Panc1 (cell line): ENCODE measurements around the gene CLK3. TPM values are rescaled to one million over a fixed set of nuclear protein-coding genes. Genes with fewer than 3 reads are reported as not detected.
A peak's percentile ranks its signal among the peaks of the same experiment; 100 is the strongest.

ENCODE experiments used
- ATAC-seq: fragments of 200-7000 bp; cut with Tn5 transposase; 2 replicates; pipeline ENCODE4 v1.9.1; 2020; ENCODE audit warnings: mild to moderate bottlenecking, moderate library complexity
- BruUV-seq: library from RNA; stranded (reverse); fragments of 400-500 nt; replicated peaks from 2 replicates; lab custom pipeline; 2021; lab: Mats Ljungman, UMichigan
- CTCF ChIA-PET: fragments of 300-600 bp; sonication (Branson Sonifier 250); formaldehyde crosslinking; loops from one replicate; lab custom pipeline; 2022; ENCODE audit warnings: antibody characterized with exemption; lab: Charles Lee
- POLR2A ChIA-PET: fragments of 300-600 bp; sonication (Branson Sonifier 250); formaldehyde crosslinking; loops from one replicate; lab custom pipeline; 2022; ENCODE audit warnings: antibody characterized with exemption; lab: Charles Lee
- DNase-seq: peaks from one replicate; pipeline ENCODE4 v3.0.0-alpha.2; 2010; ENCODE audit warnings: low read depth, low spot score
- H3K27ac ChIP-seq: 2 replicates; pipeline ENCODE4 v1.5.1; 2011; ENCODE audit warnings: mild to moderate bottlenecking, low read length, inconsistent platforms
- H3K27me3 ChIP-seq: fragments of 200-500 bp; sonication (Bioruptor generic); 2 replicates; pipeline ENCODE4 v1.6.0; 2014; ENCODE audit warnings: low read length, inconsistent platforms; ENCODE audit not compliant: control insufficient read depth, insufficient read depth
- H3K36me3 ChIP-seq: fragments of 200-500 bp; sonication (Bioruptor generic); 2 replicates; pipeline ENCODE4 v1.5.1; 2014; ENCODE audit warnings: inconsistent platforms, mild to moderate bottlenecking, low read length, moderate library complexity; ENCODE audit not compliant: control insufficient read depth, insufficient read depth
- H3K4me1 ChIP-seq: 2 replicates; pipeline ENCODE4 v1.5.1; 2011; ENCODE audit warnings: inconsistent platforms, mild to moderate bottlenecking, low read length, moderate library complexity; ENCODE audit not compliant: control insufficient read depth, insufficient read depth
- H3K4me3 ChIP-seq, 2 experiments: 2 replicates each; pipeline ENCODE4 v1.5.1; 2011 to 2012; ENCODE audit warnings: low read depth in 2 of 2, low read length in 2 of 2, mild to moderate bottlenecking in 2 of 2, inconsistent platforms in 1 of 2, moderate library complexity in 1 of 2
- H3K9me3 ChIP-seq: fragments of 200-500 bp; sonication (Bioruptor generic); 2 replicates; pipeline ENCODE4 v1.5.1; 2014; ENCODE audit warnings: low read depth, mild to moderate bottlenecking, inconsistent platforms, low read length, moderate library complexity; ENCODE audit not compliant: control insufficient read depth, insufficient read depth
- POLR2AphosphoS5 ChIP-seq: IDR thresholded peaks from 2 replicates; pipeline ENCODE4 v1.6.1; 2012; ENCODE audit warnings: mild to moderate bottlenecking, low read depth, low read length, moderate library complexity
- SIN3A ChIP-seq: IDR thresholded peaks from 2 replicates; pipeline ENCODE4 v1.6.1; 2012; ENCODE audit warnings: low read depth, mild to moderate bottlenecking, low read length, moderate library complexity, borderline replicate concordance; ENCODE audit not compliant: insufficient read depth
- TCF7L2 ChIP-seq: IDR thresholded peaks from 2 replicates; pipeline ENCODE4 v1.6.1; 2011; ENCODE audit warnings: mild to moderate bottlenecking, low read depth, low read length, inconsistent platforms
- in situ Hi-C: cut with HindIII; loops from 2 replicates; pipeline ENCODE4 v1.10.0; 2016; ENCODE audit warnings: low sequenced_read_pairs, low pct_unique_long_range_greater_than_20kb
- intact Hi-C: fragments of 100-400 bp; cut with micrococcal nuclease; formaldehyde crosslinking; loops from one replicate; pipeline ENCODE4 v1.10.0; 2022; ENCODE audit not compliant: unreplicated experiment
- total RNA-seq: library from RNA; stranded (reverse); gene quantifications from one replicate; pipeline ENCODE4 v1.2.1, GENCODE V29; 2021; ENCODE audit not compliant: unreplicated experiment
- TF ChIP-seq, protein P1 (sequence below): fragments of 450-650 bp; IDR thresholded peaks from 2 replicates; pipeline ENCODE4 v1.5.1; 2017; ENCODE audit warnings: mild to moderate bottlenecking
- TF ChIP-seq, protein P2 (sequence below), 2 experiments: IDR thresholded peaks; 2 replicates each; pipeline ENCODE4 v1.6.1; 2011 to 2012; ENCODE audit warnings: low read depth in 2 of 2, control low read depth in 1 of 2, low read length in 1 of 2, mild to moderate bottlenecking in 1 of 2, moderate library complexity in 1 of 2; ENCODE audit not compliant: insufficient read depth in 1 of 2

Gene CLK3
- total RNA-seq, 1 experiment from 2014 or later: 69.8 TPM

DNA sequence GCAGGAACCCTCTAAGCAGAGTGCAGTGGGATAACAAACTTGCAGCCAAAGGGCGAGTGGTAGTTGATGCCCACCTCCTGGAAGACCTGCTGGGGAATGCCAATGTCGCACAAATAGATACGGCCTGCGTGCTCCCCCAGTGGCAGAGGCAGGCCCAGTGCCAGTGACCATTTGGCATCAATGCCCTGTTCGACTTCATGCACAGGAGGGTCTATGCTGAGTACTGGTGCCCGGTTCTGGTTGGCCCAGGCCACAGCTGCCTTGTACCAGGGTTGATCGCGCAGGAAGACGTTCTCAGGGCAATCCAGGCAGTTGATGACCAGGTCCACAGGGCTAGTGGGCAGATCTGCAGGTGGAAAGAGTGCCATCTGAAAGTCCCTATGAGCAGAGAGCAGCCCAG lies 17.0 kb downstream of the CLK3 start:
- no TSS peak for BruUV-seq
- Histone ChIP-seq H3K36me3 (peaks cover 14% of the 10 kb centered on the region), H3K4me1 (no peaks in the 10 kb centered on the region), H3K27me3 (no peaks in the 10 kb centered on the region), H3K4me3 (no peak overlapping the region), H3K27ac (no peak overlapping the region), H3K9me3 (no peaks in the 10 kb centered on the region)
- TF ChIP-seq POLR2AphosphoS5 (no peak), TCF7L2 (no peak), SIN3A (no peak)
- TF ChIP-seq, protein P1, sequence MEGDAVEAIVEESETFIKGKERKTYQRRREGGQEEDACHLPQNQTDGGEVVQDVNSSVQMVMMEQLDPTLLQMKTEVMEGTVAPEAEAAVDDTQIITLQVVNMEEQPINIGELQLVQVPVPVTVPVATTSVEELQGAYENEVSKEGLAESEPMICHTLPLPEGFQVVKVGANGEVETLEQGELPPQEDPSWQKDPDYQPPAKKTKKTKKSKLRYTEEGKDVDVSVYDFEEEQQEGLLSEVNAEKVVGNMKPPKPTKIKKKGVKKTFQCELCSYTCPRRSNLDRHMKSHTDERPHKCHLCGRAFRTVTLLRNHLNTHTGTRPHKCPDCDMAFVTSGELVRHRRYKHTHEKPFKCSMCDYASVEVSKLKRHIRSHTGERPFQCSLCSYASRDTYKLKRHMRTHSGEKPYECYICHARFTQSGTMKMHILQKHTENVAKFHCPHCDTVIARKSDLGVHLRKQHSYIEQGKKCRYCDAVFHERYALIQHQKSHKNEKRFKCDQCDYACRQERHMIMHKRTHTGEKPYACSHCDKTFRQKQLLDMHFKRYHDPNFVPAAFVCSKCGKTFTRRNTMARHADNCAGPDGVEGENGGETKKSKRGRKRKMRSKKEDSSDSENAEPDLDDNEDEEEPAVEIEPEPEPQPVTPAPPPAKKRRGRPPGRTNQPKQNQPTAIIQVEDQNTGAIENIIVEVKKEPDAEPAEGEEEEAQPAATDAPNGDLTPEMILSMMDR: no peak
- TF ChIP-seq, protein P2, sequence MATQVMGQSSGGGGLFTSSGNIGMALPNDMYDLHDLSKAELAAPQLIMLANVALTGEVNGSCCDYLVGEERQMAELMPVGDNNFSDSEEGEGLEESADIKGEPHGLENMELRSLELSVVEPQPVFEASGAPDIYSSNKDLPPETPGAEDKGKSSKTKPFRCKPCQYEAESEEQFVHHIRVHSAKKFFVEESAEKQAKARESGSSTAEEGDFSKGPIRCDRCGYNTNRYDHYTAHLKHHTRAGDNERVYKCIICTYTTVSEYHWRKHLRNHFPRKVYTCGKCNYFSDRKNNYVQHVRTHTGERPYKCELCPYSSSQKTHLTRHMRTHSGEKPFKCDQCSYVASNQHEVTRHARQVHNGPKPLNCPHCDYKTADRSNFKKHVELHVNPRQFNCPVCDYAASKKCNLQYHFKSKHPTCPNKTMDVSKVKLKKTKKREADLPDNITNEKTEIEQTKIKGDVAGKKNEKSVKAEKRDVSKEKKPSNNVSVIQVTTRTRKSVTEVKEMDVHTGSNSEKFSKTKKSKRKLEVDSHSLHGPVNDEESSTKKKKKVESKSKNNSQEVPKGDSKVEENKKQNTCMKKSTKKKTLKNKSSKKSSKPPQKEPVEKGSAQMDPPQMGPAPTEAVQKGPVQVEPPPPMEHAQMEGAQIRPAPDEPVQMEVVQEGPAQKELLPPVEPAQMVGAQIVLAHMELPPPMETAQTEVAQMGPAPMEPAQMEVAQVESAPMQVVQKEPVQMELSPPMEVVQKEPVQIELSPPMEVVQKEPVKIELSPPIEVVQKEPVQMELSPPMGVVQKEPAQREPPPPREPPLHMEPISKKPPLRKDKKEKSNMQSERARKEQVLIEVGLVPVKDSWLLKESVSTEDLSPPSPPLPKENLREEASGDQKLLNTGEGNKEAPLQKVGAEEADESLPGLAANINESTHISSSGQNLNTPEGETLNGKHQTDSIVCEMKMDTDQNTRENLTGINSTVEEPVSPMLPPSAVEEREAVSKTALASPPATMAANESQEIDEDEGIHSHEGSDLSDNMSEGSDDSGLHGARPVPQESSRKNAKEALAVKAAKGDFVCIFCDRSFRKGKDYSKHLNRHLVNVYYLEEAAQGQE (IDR thresholded peaks at IDR 0.05; ENCODE audit: insufficient read depth in 1 of 2, low read depth in 2 of 2, low read length in 1 of 2): no peak
- ChIA-PET POLR2A (no interaction called here), CTCF (interaction anchor here (0.5 to 8.4 kb wide), 7 partner anchors 11 to 146 kb away, joined by 3 to 106 read pairs (median 6); no protein-coding TSS in a partner anchor)
- intact Hi-C loops (loop anchor here (5.0 kb wide), 1 partner anchor 260 kb away; no protein-coding TSS in a partner anchor), in situ Hi-C loops (loop anchor here (25.0 kb wide), 1 partner anchor 130 kb away; no protein-coding TSS in a partner anchor)
- ATAC-seq (no peak), DNase-seq (no peak)

DNA sequence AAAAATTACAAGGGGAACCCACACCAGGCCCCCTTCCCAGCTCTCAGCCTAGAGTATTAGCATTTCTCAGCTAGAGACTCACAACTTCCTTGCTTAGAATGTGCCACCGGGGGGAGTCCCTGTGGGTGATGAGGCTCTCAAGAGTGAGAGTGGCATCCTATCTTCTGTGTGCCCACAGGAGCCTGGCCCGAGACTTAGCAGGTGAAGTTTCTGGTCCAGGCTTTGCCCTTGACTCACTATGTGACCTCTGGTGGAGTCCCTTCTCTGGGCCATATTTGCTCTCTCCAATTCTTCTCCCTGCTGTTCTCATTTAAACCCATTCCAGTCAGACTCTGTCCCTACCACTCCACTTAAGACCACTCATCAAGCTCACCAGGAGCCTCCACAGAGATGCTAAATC lies 18.1 kb downstream of the CLK3 start:
- no TSS peak for BruUV-seq
- intact Hi-C loops (loop anchor here (5.0 kb wide), 1 partner anchor 261 kb away; no protein-coding TSS in a partner anchor), in situ Hi-C loops (loop anchor here (25.0 kb wide), 1 partner anchor 129 kb away; no protein-coding TSS in a partner anchor)
- H3K27ac ChIP-seq: no peak overlapping the region
- H3K36me3 ChIP-seq: peaks cover 11% of the 10 kb centered on the region
- no peak for DNase-seq
- TF ChIP-seq, protein P1: peak; percentile 9
- TF ChIP-seq, protein P2 (IDR thresholded peaks at IDR 0.05; ENCODE audit: insufficient read depth in 1 of 2, low read depth in 2 of 2, low read length in 1 of 2): no peak
- ATAC-seq: no peak
- no peak overlapping the region for H3K4me3 ChIP-seq
- no peaks in the 10 kb centered on the region for H3K4me1 ChIP-seq
- H3K9me3 ChIP-seq: no peaks in the 10 kb centered on the region
- ChIA-PET POLR2A (interaction anchor here (1.3 kb wide), 1 partner anchor 126 kb away, joined by 3 read pairs; no protein-coding TSS in a partner anchor), CTCF (interaction anchor here (0.9 to 8.4 kb wide), 4 partner anchors 12 to 136 kb away, joined by 3 to 106 read pairs (median 8); no protein-coding TSS in a partner anchor)
- no peaks in the 10 kb centered on the region for H3K27me3 ChIP-seq
